KMS-11 (cell line): Measurements from ENCODE around the gene SHTN1.

ENCODE experiments used
- H2AFZ ChIP-seq: fragments of 200-600 bp; sonication (generic); 2 replicates; pipeline ENCODE4 v1.6.1; 2016; ENCODE audit warnings: antibody characterized with exemption, mixed run types, low read depth
- H3K27ac ChIP-seq: fragments of 200-600 bp; sonication (generic); 2 replicates; pipeline ENCODE4 v1.6.1; 2016; ENCODE audit warnings: mild to moderate bottlenecking, mixed run types
- H3K27me3 ChIP-seq: fragments of 200-600 bp; sonication (generic); 2 replicates; pipeline ENCODE4 v1.6.1; 2017; ENCODE audit warnings: mild to moderate bottlenecking, low read depth, mixed run types, moderate library complexity; ENCODE audit not compliant: insufficient read depth
- H3K36me3 ChIP-seq: fragments of 200-600 bp; sonication (generic); 2 replicates; pipeline ENCODE4 v1.6.1; 2017; ENCODE audit warnings: mild to moderate bottlenecking, mixed run types; ENCODE audit not compliant: insufficient read depth
- H3K4me1 ChIP-seq: fragments of 200-600 bp; sonication (generic); 2 replicates; pipeline ENCODE4 v1.6.1; 2016; ENCODE audit warnings: mild to moderate bottlenecking, low read depth, mixed run types; ENCODE audit not compliant: poor library complexity, severe bottlenecking
- H3K4me2 ChIP-seq: fragments of 200-600 bp; sonication (generic); 2 replicates; pipeline ENCODE4 v1.7.0; 2016; ENCODE audit warnings: mild to moderate bottlenecking, mixed run types
- H3K4me3 ChIP-seq: fragments of 200-600 bp; sonication (generic); IDR thresholded peaks from 2 replicates; pipeline ENCODE4 v1.6.1; 2017; ENCODE audit warnings: low read depth, low read length, mixed read lengths; ENCODE audit not compliant: insufficient read depth
- H3K79me2 ChIP-seq: fragments of 200-600 bp; sonication (generic); 2 replicates; pipeline ENCODE4 v1.6.1; 2016; ENCODE audit warnings: low read depth, mixed run types; ENCODE audit not compliant: insufficient read depth
- H3K9ac ChIP-seq: fragments of 200-600 bp; sonication (generic); 2 replicates; pipeline ENCODE4 v1.6.1; 2016; ENCODE audit warnings: mild to moderate bottlenecking, mixed run types
- H4K20me1 ChIP-seq: fragments of 200-600 bp; sonication (generic); 2 replicates; pipeline ENCODE4 v1.6.1; 2016; ENCODE audit warnings: mild to moderate bottlenecking, mixed run types; ENCODE audit not compliant: insufficient read depth
- TF ChIP-seq, protein P1 (sequence below): fragments of 200-600 bp; sonication (generic); conservative IDR thresholded peaks from 2 replicates; pipeline ENCODE4 v1.6.1; 2017; ENCODE audit warnings: low read depth, mild to moderate bottlenecking, antibody characterized with exemption, low read length, moderate library complexity, mixed read lengths

Gene SHTN1

DNA sequence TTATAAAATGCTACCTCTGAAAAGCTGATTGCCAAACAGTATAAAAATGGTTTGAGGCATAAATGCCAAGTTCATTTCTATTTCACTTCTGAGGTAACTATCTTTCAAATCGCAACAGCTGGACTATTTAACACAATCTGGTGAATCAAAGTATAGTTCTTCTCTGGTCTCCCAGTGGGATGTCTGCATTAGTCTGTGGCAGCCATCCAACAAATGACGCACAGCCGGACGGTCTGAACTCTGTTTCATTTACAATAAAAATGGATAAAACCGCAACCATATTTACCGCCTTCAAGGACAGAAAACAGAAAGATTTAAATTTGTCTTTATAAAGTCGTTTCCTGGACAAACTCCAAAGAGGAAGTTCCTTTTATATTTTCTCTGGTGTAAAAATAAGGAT is 113.8 kb downstream of the SHTN1 start:
- no peaks in the 10 kb centered on the region for H4K20me1 ChIP-seq
- H3K4me3 ChIP-seq: no peak overlapping the region
- H3K9ac ChIP-seq: no peak overlapping the region
- H3K36me3 ChIP-seq: no peaks in the 10 kb centered on the region
- H3K4me1 ChIP-seq: no peaks in the 10 kb centered on the region
- no peak overlapping the region for H2AFZ ChIP-seq
- TF ChIP-seq, protein P1, sequence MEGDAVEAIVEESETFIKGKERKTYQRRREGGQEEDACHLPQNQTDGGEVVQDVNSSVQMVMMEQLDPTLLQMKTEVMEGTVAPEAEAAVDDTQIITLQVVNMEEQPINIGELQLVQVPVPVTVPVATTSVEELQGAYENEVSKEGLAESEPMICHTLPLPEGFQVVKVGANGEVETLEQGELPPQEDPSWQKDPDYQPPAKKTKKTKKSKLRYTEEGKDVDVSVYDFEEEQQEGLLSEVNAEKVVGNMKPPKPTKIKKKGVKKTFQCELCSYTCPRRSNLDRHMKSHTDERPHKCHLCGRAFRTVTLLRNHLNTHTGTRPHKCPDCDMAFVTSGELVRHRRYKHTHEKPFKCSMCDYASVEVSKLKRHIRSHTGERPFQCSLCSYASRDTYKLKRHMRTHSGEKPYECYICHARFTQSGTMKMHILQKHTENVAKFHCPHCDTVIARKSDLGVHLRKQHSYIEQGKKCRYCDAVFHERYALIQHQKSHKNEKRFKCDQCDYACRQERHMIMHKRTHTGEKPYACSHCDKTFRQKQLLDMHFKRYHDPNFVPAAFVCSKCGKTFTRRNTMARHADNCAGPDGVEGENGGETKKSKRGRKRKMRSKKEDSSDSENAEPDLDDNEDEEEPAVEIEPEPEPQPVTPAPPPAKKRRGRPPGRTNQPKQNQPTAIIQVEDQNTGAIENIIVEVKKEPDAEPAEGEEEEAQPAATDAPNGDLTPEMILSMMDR: no peak
- H3K27ac ChIP-seq: no peak overlapping the region
- no peaks in the 10 kb centered on the region for H3K27me3 ChIP-seq
- no peaks in the 10 kb centered on the region for H3K79me2 ChIP-seq
- H3K4me2 ChIP-seq: no peak overlapping the region

- Histone ChIP-seq H3K4me2 (no peak overlapping the region), H3K4me1 (no peaks in the 10 kb centered on the region), H3K4me3 (no peak overlapping the region)
These were observed 115.9 kb downstream of the SHTN1 start for GRCh38 chr10:116889066-116889465.

GRCh38 chr10:116888380-116889055 is 116.5 kb downstream of the SHTN1 start:
- Histone ChIP-seq H3K36me3 (no peaks in the 10 kb centered on the region), H3K79me2 (no peaks in the 10 kb centered on the region), H3K27me3 (no peaks in the 10 kb centered on the region), H3K9ac (no peak overlapping the region), H3K27ac (no peak overlapping the region), H3K4me3 (no peak overlapping the region), H2AFZ (no peak overlapping the region), H3K4me2 (no peak overlapping the region), H3K4me1 (no peaks in the 10 kb centered on the region), H4K20me1 (no peaks in the 10 kb centered on the region)
- TF ChIP-seq, protein P1: no peak

More at GRCh38 chr10:116889066-116889465, 115.9 kb downstream of the SHTN1 start:
- Histone ChIP-seq H3K27ac (no peak overlapping the region), H2AFZ (no peak overlapping the region), H3K9ac (no peak overlapping the region), H4K20me1 (no peaks in the 10 kb centered on the region), H3K79me2 (no peaks in the 10 kb centered on the region), H3K27me3 (no peaks in the 10 kb centered on the region), H3K36me3 (no peaks in the 10 kb centered on the region)
- TF ChIP-seq, protein P1: no peak

- Histone ChIP-seq H3K36me3 (no peaks in the 10 kb centered on the region), H3K4me1 (no peaks in the 10 kb centered on the region), H4K20me1 (no peaks in the 10 kb centered on the region), H3K27ac (no peak overlapping the region), H3K4me2 (no peak overlapping the region), H3K27me3 (no peaks in the 10 kb centered on the region), H3K4me3 (no peak overlapping the region), H3K9ac (no peak overlapping the region), H3K79me2 (no peaks in the 10 kb centered on the region), H2AFZ (no peak overlapping the region)
- TF ChIP-seq, protein P1: no peak
These were observed 118.2 kb downstream of the SHTN1 start for GRCh38 chr10:116886772-116887171.
